ENCODE measurements around the gene SKOR1. TPM values are rescaled to one million over a fixed set of nuclear protein-coding genes. Genes with fewer than 3 reads are reported as not detected.

SKOR1 gene
- total and polyA plus RNA-seq, 2 of the 8 experiments (the other 6 are each of a cell fraction or from before 2014, with no cell fraction given), result 0.03 to 0.11 TPM

GRCh38 chr15:67869701-67870100 lies 44.4 kb downstream of the SKOR1 start:
- H2BK15ac ChIP-seq (ENCODE audit: low read length), result no peak overlapping the region
- H2AFZ ChIP-seq (ENCODE audit: low read length), result no peak overlapping the region
- H4K20me1 ChIP-seq (replicated peaks in 1 of 2; ENCODE audit: control insufficient read depth in 1 of 2, insufficient read depth in 2 of 2, low read length in 2 of 2), result no peaks in the 10 kb centered on the region
- no peak overlapping the region for H3K4me2 ChIP-seq (ENCODE audit: insufficient read depth in 1 of 2, low read depth in 2 of 2, low read length in 2 of 2)
- DNase-seq (ENCODE audit: low read depth in 1 of 2, low spot score in 2 of 2) (no peak), FAIRE-seq (no peak)
- H2BK5ac ChIP-seq (ENCODE audit: low read depth, low read length), result no peak overlapping the region
- no peak overlapping the region for H3K18ac ChIP-seq (ENCODE audit: extremely low read depth, low read length)
- H3K56ac ChIP-seq (replicated peaks; ENCODE audit: insufficient read length, low read depth, low read length), result no peak overlapping the region
- H3K79me1 ChIP-seq (ENCODE audit: low read depth, low read length), result no peaks in the 10 kb centered on the region
- no peak overlapping the region for H2AK5ac ChIP-seq (ENCODE audit: low read depth, low read length)
- CTCF ChIA-PET (ENCODE audit: partially characterized antibody), result no interaction called here
- H3K4ac ChIP-seq (replicated peaks; ENCODE audit: insufficient read length, low read depth, low read length), result no peak overlapping the region
- H3K4me3 ChIP-seq (ENCODE audit: extremely low read depth in 1 of 4, insufficient read depth in 2 of 4, low read depth in 3 of 4, low read length in 4 of 4), result no peak overlapping the region
- H3K23ac ChIP-seq (ENCODE audit: insufficient read length), result no peak overlapping the region
- H3K4me1 ChIP-seq (replicated peaks in 1 of 4; ENCODE audit: control insufficient read depth in 3 of 4, insufficient read depth in 4 of 4, low read length in 3 of 4), result peaks cover 0 to 7% (median 4%) of the 10 kb centered on the region in 4 experiments; a peak in 4 of 7 replicates
- 93% methylated on average over 3 of the region's 3 CpGs; no CpG with 5 or more reads in 1 of the 2 experiments for WGBS, 2 experiments (ENCODE audit: extremely low coverage in 1 of 2, insufficient coverage in 1 of 2, insufficient read length in 1 of 2, insufficient replicate concordance in 2 of 2, low coverage in 1 of 2, low lambda C conversion rate in 2 of 2, missing lambda C conversion rate in 1 of 2)
- POLR2A ChIA-PET (ENCODE audit: partially characterized antibody), result no interaction called here
- TF ChIP-seq BCL11A (IDR thresholded peaks at IDR 0.05; ENCODE audit: low read depth in 2 of 2, low read length in 2 of 2) (no peak), MAFK (IDR thresholded peaks at IDR 0.05; ENCODE audit: low read depth, low read length) (no peak)
- no peak overlapping the region for H3K14ac ChIP-seq (ENCODE audit: insufficient read length)
- no peak overlapping the region for H2BK12ac ChIP-seq (ENCODE audit: low read depth, low read length)
- no peaks in the 10 kb centered on the region for H3K36me3 ChIP-seq (ENCODE audit: control insufficient read depth in 2 of 4, insufficient read depth in 4 of 4, low read length in 3 of 4)
- H4K5ac ChIP-seq (ENCODE audit: insufficient read length, low read depth, low read length), result no peak overlapping the region
- H3K27me3 ChIP-seq (replicated peaks in 1 of 4; ENCODE audit: control insufficient read depth in 3 of 4, extremely low read depth in 1 of 4, insufficient read depth in 3 of 4, low read length in 3 of 4), result no peaks in the 10 kb centered on the region
- H3K9ac ChIP-seq (replicated peaks in 1 of 4; ENCODE audit: extremely low read depth in 1 of 4, low read depth in 3 of 4, low read length in 3 of 4), result no peak overlapping the region
- no peak overlapping the region for H4K91ac ChIP-seq (replicated peaks; ENCODE audit: insufficient read length, low read length)
- no peak overlapping the region for H3K27ac ChIP-seq (ENCODE audit: low read depth, low read length)
- H3K9me3 ChIP-seq (ENCODE audit: insufficient read depth in 2 of 2, low read depth in 1 of 2, low read length in 1 of 2), result no peaks in the 10 kb centered on the region
- H4K8ac ChIP-seq (ENCODE audit: extremely low read depth, insufficient read depth, low read length), result no peak overlapping the region
- no peaks in the 10 kb centered on the region for H3K79me2 ChIP-seq (ENCODE audit: control insufficient read depth in 1 of 2, insufficient read depth in 2 of 2, low read length in 2 of 2)
- no peak overlapping the region for H2BK20ac ChIP-seq (ENCODE audit: low read length)
- H2BK120ac ChIP-seq (replicated peaks; ENCODE audit: low read depth, low read length), result no peak overlapping the region
- no peaks in the 10 kb centered on the region for H3K23me2 ChIP-seq (ENCODE audit: low read depth, low read length)
